NB4 (cell line): ENCODE data around the gene GNAO1.

Experiments
- TF ChIP-seq, protein P1 (sequence below): IDR thresholded peaks from one replicate; pipeline ENCODE4 v1.5.1; 2012; ENCODE audit warnings: low read depth, low read length
- TF ChIP-seq, protein P2 (sequence below): IDR thresholded peaks from 2 replicates; pipeline ENCODE4 v1.6.1; 2011; ENCODE audit warnings: low read depth, low read length

DNA sequence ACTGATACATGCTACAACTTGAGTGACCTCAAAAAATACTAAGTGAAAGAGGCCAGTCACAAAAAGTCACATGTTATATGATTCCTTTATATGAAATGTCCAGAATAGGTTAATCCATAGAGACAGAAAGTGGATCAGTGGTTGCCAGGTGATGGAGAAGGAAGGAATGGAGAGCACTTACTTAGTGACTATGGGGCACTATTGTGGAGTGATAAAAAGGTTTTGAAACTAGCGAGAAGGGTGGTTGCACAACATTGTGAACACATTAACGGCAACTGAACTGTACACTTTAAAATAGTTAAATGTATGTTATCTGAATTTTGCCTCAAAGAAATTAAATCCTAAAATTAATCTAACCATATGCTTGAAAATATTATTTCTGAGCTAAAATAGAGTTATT, 208.2 kb downstream of the GNAO1 start:
- TF ChIP-seq, protein P1, sequence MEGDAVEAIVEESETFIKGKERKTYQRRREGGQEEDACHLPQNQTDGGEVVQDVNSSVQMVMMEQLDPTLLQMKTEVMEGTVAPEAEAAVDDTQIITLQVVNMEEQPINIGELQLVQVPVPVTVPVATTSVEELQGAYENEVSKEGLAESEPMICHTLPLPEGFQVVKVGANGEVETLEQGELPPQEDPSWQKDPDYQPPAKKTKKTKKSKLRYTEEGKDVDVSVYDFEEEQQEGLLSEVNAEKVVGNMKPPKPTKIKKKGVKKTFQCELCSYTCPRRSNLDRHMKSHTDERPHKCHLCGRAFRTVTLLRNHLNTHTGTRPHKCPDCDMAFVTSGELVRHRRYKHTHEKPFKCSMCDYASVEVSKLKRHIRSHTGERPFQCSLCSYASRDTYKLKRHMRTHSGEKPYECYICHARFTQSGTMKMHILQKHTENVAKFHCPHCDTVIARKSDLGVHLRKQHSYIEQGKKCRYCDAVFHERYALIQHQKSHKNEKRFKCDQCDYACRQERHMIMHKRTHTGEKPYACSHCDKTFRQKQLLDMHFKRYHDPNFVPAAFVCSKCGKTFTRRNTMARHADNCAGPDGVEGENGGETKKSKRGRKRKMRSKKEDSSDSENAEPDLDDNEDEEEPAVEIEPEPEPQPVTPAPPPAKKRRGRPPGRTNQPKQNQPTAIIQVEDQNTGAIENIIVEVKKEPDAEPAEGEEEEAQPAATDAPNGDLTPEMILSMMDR: no peak
- TF ChIP-seq, protein P2, sequence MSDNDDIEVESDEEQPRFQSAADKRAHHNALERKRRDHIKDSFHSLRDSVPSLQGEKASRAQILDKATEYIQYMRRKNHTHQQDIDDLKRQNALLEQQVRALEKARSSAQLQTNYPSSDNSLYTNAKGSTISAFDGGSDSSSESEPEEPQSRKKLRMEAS: no peak
